Left lung (tissue), 10 donors: ENCODE results near the gene LGR5. TPM values are rescaled to one million over a fixed set of nuclear protein-coding genes. Genes with fewer than 3 reads are reported as not detected.

Experiments used
- ATAC-seq: fragments of 200-7000 bp; cut with Tn5 transposase; one replicate; pipeline ENCODE4 v1.9.1; 2020; ENCODE audit warnings: moderate library complexity
- DNase-seq, 4 donors: peaks; one replicate each; pipeline ENCODE4 v3.0.0-alpha.2; 2013 to 2020
- H3K27ac ChIP-seq, 2 donors: fragments of 200-600 bp; sonication (generic) in 1 of 2; one replicate each; pipeline versions ENCODE4 v1.5.0 to v1.8.0; 2020 to 2021
- H3K27me3 ChIP-seq, 2 donors: fragments of 200-600 bp; sonication (generic) in 1 of 2; one replicate each; pipeline versions ENCODE4 v1.5.0 to v1.8.0; 2020 to 2021
- H3K36me3 ChIP-seq, 2 donors: fragments of 200-600 bp; sonication (generic) in 1 of 2; one replicate each; pipeline versions ENCODE4 v1.5.0 to v1.8.0; 2020 to 2021
- H3K4me1 ChIP-seq, 2 donors: fragments of 200-600 bp; one replicate each; pipeline ENCODE4 v1.8.0; 2021
- H3K4me3 ChIP-seq, 2 donors: fragments of 200-600 bp; sonication (generic) in 1 of 2; one replicate each; pipeline versions ENCODE4 v1.5.0 to v1.8.0; 2020 to 2021; ENCODE audit warnings: mild to moderate bottlenecking in 1 of 2
- H3K9me3 ChIP-seq, 2 donors: fragments of 200-600 bp; sonication (generic) in 1 of 2; one replicate each; pipeline versions ENCODE4 v1.5.0 to v1.8.0; 2020 to 2021
- CTCF ChIP-seq, 2 donors: fragments of 200-600 bp; sonication (generic) in 1 of 2; IDR thresholded peaks; one replicate each; pipeline versions ENCODE4 v1.5.0 to v1.8.0; 2021; ENCODE audit warnings: antibody characterized with exemption in 2 of 2
- intact Hi-C, 2 donors: fragments of 100-400 bp; cut with DNase I; formaldehyde crosslinking; loops; one replicate each; pipeline versions ENCODE4 v1.11.2 to v1.14.2; 2022
- polyA plus RNA-seq, 6 donors: library from polyadenylated mRNA; unstranded; fragments of 120-200 nt; gene quantifications; one replicate each; pipeline ENCODE4 v1.2.1, GENCODE V29; 2013; ENCODE audit not compliant: insufficient read length in 6 of 6
- total RNA-seq, 2 donors: library from RNA; stranded (reverse); fragmentation: NEBNext Ultra II Directional; extraction: Animal tissue kit (Norgen Biotek cat#: 25700); gene quantifications; one replicate each; pipeline ENCODE4 v1.2.1, GENCODE V29; 2021
- donor health status: DM: no; HTN: yes; CAD: no.
- donor health status: DM: no; HTN: no; CAD: no.

LGR5 gene
- total and polyA plus RNA-seq, 8 donors = 0.39 to 6.6 (median 3.3) TPM

DNA sequence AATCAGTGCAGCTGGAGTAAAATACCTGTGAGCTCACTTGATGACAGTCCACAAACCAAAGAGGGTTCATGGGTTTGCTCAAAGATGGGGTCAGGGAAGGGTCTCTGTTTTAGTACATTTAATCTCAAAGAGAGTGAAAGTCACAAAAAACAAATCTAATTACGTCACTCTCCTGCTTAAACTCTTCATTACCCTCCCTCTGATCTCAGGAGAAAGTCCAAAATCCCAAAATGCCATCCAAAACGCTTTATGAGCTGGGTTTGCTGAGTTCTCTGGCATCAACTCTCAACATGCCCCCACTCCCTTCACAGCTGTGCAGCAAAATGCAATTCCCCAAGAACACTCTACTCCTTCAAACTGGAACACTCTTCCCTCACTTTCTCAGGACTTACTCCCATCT is 40.4 kb upstream of the LGR5 start:
- no peaks in the 10 kb centered on the region for H3K4me1 ChIP-seq
- no peaks in the 10 kb centered on the region for H3K36me3 ChIP-seq
- intact Hi-C loops = no loop called here
- no peak overlapping the region for H3K27ac ChIP-seq
- no peaks in the 10 kb centered on the region for H3K9me3 ChIP-seq
- ATAC-seq = no peak
- no peaks in the 10 kb centered on the region for H3K27me3 ChIP-seq
- TF ChIP-seq CTCF (IDR thresholded peaks at IDR 0.05) = no peak
- H3K4me3 ChIP-seq = no peak overlapping the region
- no peak for DNase-seq

DNA sequence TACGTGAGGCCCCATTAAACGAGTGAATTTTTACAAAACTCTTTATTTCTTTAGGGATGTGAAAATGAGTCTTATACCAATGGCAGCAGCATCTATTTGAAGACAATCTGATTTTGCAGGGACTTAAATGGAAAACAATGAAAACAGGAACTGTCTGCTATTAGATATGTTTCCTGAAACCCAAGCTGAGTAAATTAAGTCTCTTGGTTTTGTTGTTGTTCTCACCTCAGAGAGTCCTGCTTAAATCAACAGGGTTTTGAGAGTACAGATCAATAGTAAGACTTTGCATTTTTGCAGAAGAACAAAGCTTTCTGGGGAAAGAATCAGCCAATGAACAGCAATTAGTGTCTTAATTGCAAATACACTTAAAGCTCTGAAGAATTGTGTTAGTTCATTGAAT is 39.1 kb upstream of the LGR5 start:
- Histone ChIP-seq H3K4me1 (no peaks in the 10 kb centered on the region), H3K27ac (no peak overlapping the region), H3K9me3 (no peaks in the 10 kb centered on the region), H3K27me3 (no peaks in the 10 kb centered on the region), H3K4me3 (no peak overlapping the region), H3K36me3 (no peaks in the 10 kb centered on the region)
- ATAC-seq = no peak
- intact Hi-C loops = no loop called here
- no peak for DNase-seq
- no peak for TF ChIP-seq CTCF (IDR thresholded peaks at IDR 0.05)

GRCh38 chr12:71405884-71406283 is 33.7 kb upstream of the LGR5 start:
- intact Hi-C loops = no loop called here
- H3K4me1 ChIP-seq = no peaks in the 10 kb centered on the region
- ATAC-seq = no peak
- H3K27ac ChIP-seq = no peak overlapping the region
- H3K36me3 ChIP-seq = no peaks in the 10 kb centered on the region
- peaks cover 0 to 13% of the 10 kb centered on the region in 2 donors for H3K9me3 ChIP-seq
- no peaks in the 10 kb centered on the region for H3K27me3 ChIP-seq
- DNase-seq = no peak
- H3K4me3 ChIP-seq = no peak overlapping the region
- TF ChIP-seq CTCF (IDR thresholded peaks at IDR 0.05) = no peak

GRCh38 chr12:71407732-71408131 is 31.9 kb upstream of the LGR5 start:
- H3K27me3 ChIP-seq = no peaks in the 10 kb centered on the region
- no peaks in the 10 kb centered on the region for H3K4me1 ChIP-seq
- TF ChIP-seq CTCF (IDR thresholded peaks at IDR 0.05) = no peak
- intact Hi-C loops = no loop called here
- H3K9me3 ChIP-seq = peaks cover 0 to 17% of the 10 kb centered on the region in 2 donors
- DNase-seq (no peak), ATAC-seq (no peak)
- H3K4me3 ChIP-seq = no peak overlapping the region
- H3K36me3 ChIP-seq = no peaks in the 10 kb centered on the region
- no peak overlapping the region for H3K27ac ChIP-seq

- Histone ChIP-seq H3K9me3 (peaks cover 0 to 20% of the 10 kb centered on the region in 2 donors), H3K4me1 (no peaks in the 10 kb centered on the region), H3K36me3 (no peaks in the 10 kb centered on the region), H3K4me3 (no peak overlapping the region), H3K27ac (no peak overlapping the region), H3K27me3 (no peaks in the 10 kb centered on the region)
- TF ChIP-seq CTCF (IDR thresholded peaks at IDR 0.05) = no peak
- intact Hi-C loops = loop anchor here in 1 of 2 donors (10.0 kb wide), 1 partner anchor 334 kb away; no protein-coding TSS in a partner anchor
- ATAC-seq (no peak), DNase-seq (no peak)
Measured at GRCh38 chr12:71410844-71411243, 28.8 kb upstream of the LGR5 start.
